Measurements from ENCODE around the gene PA2G4. TPM values are rescaled to one million over a fixed set of nuclear protein-coding genes. Genes with fewer than 3 reads are reported as not detected.

The PA2G4 gene
- total and polyA plus RNA-seq, 2 donors (not counting 3 experiments of a cell fraction or from before 2014, with no cell fraction given) = 121 to 188 TPM

DNA sequence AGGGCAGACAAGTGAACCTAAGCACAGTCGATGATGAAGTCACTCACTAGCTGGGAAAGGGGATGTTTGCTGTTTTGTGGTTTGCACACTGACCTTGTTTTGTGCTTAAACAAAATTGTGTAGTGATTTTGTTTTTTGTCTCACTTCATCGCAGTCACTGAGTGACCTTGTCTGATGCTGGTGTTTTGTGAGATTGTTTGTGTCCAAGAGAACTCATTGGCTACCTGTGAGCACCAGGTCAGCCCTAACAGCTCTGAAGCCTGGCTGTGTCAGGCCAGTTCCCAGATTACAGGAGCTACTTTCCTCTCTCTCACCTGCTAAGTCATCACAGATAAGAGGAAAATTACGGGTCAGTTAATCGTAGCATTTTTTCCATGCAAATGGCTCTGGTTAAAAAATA, 19.8 kb downstream of the PA2G4 start:
- no peak for DNase-seq (ENCODE audit: low read depth, low spot score)
- Histone ChIP-seq H3K79me2 (ENCODE audit: control insufficient read depth, insufficient read depth, low read length) (peaks cover 16% of the 10 kb centered on the region), H3K27ac (ENCODE audit: insufficient read depth, low read depth, low read length) (no peak overlapping the region), H4K20me1 (replicated peaks; ENCODE audit: control insufficient read depth, extremely low read depth, insufficient read depth, low read length) (no peaks in the 10 kb centered on the region), H3K4me2 (ENCODE audit: insufficient read depth, low read length) (no peak overlapping the region), H3K36me3 (ENCODE audit: control insufficient read depth in 2 of 2, extremely low read depth in 1 of 2, insufficient read depth in 2 of 2, low read length in 2 of 2) (peaks cover 0 to 13% of the 10 kb centered on the region in 2 experiments), H3K9me1 (replicated peaks; ENCODE audit: control insufficient read depth, extremely low read depth, insufficient read depth, low read length) (no peaks in the 10 kb centered on the region), H3K4me3 (replicated peaks in 1 of 3; ENCODE audit: insufficient read depth in 1 of 3, low read depth in 1 of 3, low read length in 3 of 3) (no peak overlapping the region), H3K27me3 (ENCODE audit: control insufficient read depth in 2 of 2, insufficient read depth in 2 of 2, low read length in 2 of 2) (no peaks in the 10 kb centered on the region), H3K4me1 (ENCODE audit: control insufficient read depth, extremely low read depth, insufficient read depth, low read length) (peaks cover 35% of the 10 kb centered on the region), H3K9ac (replicated peaks; ENCODE audit: extremely low read depth, insufficient read depth, low read length) (no peak overlapping the region), H2AFZ (ENCODE audit: low read depth, low read length) (no peak overlapping the region), H3K9me3 (replicated peaks; ENCODE audit: control insufficient read depth, insufficient read depth, low read length) (no peaks in the 10 kb centered on the region)
- TF ChIP-seq GATA2 (IDR thresholded peaks at IDR 0.05; ENCODE audit: insufficient read depth, insufficient read length, low read depth, low read length) = no peak
- TF ChIP-seq, protein P1, sequence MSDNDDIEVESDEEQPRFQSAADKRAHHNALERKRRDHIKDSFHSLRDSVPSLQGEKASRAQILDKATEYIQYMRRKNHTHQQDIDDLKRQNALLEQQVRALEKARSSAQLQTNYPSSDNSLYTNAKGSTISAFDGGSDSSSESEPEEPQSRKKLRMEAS (IDR thresholded peaks at IDR 0.05; ENCODE audit: insufficient read depth, insufficient read length) = no peak
- TF ChIP-seq, protein P2, sequence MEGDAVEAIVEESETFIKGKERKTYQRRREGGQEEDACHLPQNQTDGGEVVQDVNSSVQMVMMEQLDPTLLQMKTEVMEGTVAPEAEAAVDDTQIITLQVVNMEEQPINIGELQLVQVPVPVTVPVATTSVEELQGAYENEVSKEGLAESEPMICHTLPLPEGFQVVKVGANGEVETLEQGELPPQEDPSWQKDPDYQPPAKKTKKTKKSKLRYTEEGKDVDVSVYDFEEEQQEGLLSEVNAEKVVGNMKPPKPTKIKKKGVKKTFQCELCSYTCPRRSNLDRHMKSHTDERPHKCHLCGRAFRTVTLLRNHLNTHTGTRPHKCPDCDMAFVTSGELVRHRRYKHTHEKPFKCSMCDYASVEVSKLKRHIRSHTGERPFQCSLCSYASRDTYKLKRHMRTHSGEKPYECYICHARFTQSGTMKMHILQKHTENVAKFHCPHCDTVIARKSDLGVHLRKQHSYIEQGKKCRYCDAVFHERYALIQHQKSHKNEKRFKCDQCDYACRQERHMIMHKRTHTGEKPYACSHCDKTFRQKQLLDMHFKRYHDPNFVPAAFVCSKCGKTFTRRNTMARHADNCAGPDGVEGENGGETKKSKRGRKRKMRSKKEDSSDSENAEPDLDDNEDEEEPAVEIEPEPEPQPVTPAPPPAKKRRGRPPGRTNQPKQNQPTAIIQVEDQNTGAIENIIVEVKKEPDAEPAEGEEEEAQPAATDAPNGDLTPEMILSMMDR (IDR thresholded peaks at IDR 0.05; ENCODE audit: extremely low read depth in 1 of 2, insufficient read depth in 1 of 2, low read depth in 1 of 2, low read length in 2 of 2) = no peak
- TF ChIP-seq MYC (IDR thresholded peaks at IDR 0.05; ENCODE audit: low read depth, low read length) = no peak
- no peak for TF ChIP-seq EZH2 (IDR thresholded peaks at IDR 0.05; ENCODE audit: borderline replicate concordance, low read depth, low read length, severe bottlenecking)
- no peak for TF ChIP-seq JUN (IDR thresholded peaks at IDR 0.05; ENCODE audit: borderline replicate concordance, insufficient read depth, insufficient read length, low read depth)
- TF ChIP-seq POLR2AphosphoS5 (IDR thresholded peaks at IDR 0.05; ENCODE audit: insufficient read depth, low read depth, low read length) = no peak
- no peak for TF ChIP-seq FOS (IDR thresholded peaks at IDR 0.05; ENCODE audit: borderline replicate concordance, insufficient read depth, low read length)
- TF ChIP-seq POLR2A (IDR thresholded peaks at IDR 0.05; ENCODE audit: low read depth, low read length) = no peak
- ChIA-PET CTCF (interaction anchor here (1.2 to 11.9 kb wide), 2 partner anchors 23 to 65 kb away, joined by 3 to 236 read pairs; partner anchors contain the start of gene SMARCC2), POLR2A (no interaction called here)
- peak; percentile 26 for FAIRE-seq
- intact Hi-C loops (cut with micrococcal nuclease) = no loop called here
- BruUV-seq (replicated peaks) = no TSS peak
- dilution Hi-C loops (cut with MboI; ENCODE audit: extremely low pct_ligation_motif_present, low sequenced_read_pairs) = no loop called here
